ENCODE data around the gene KRT39.
"Not testable (repeated sequence)": the region's sequence is repeated elsewhere in the genome, so short reads cannot be mapped to it uniquely, and the experiment has no call there.

Gene KRT39

GRCh38 chr17:40936976-40937375, 29.8 kb downstream of the KRT39 start:
- DNase-seq, result no peak

- DNase-seq, result no peak
Observed at GRCh38 chr17:40936437-40936971, 30.2 kb downstream of the KRT39 start.

- no peak for DNase-seq
Observed at GRCh38 chr17:40935624-40936023, 31.1 kb downstream of the KRT39 start.

GRCh38 chr17:40932608-40933007, 34.1 kb downstream of the KRT39 start:
- no peak for DNase-seq

- no peak for DNase-seq
Observed at GRCh38 chr17:40931311-40931710, 35.4 kb downstream of the KRT39 start.

- no peak for DNase-seq
Observed at GRCh38 chr17:40926341-40926740, 40.4 kb downstream of the KRT39 start.

- no peak for DNase-seq
Observed at GRCh38 chr17:40922239-40922638, 44.5 kb downstream of the KRT39 start.

- DNase-seq, result no peak
Observed at GRCh38 chr17:40921026-40921425, 45.7 kb downstream of the KRT39 start.

GRCh38 chr17:40917116-40917515, 49.6 kb downstream of the KRT39 start:
- DNase-seq, result not testable (repeated sequence)

- DNase-seq, result no peak
Observed at GRCh38 chr17:40916366-40916765, 50.4 kb downstream of the KRT39 start.

GRCh38 chr17:40915721-40916256, 51.0 kb downstream of the KRT39 start:
- no peak for DNase-seq

GRCh38 chr17:40915199-40915661, 51.5 kb downstream of the KRT39 start:
- DNase-seq, result no peak

- no peak for DNase-seq
Observed at GRCh38 chr17:40914075-40914855, 52.5 kb downstream of the KRT39 start.

- DNase-seq, result no peak
Observed at GRCh38 chr17:40912486-40913210, 54.1 kb downstream of the KRT39 start.

GRCh38 chr17:40910441-40910841, 56.3 kb downstream of the KRT39 start:
- no peak for DNase-seq

- DNase-seq, result peak; percentile 57
Observed at GRCh38 chr17:40909755-40910154, 57.0 kb downstream of the KRT39 start.

- DNase-seq, result peak; percentile 88
Observed at GRCh38 chr17:40909351-40909750, 57.4 kb downstream of the KRT39 start.

Data from DMS79 (cell line).